HuH-7.5 (cell line): ENCODE results near the gene SEMA6D.

Experiments
- DNase-seq: peaks from one replicate; pipeline ENCODE4 v3.0.0; 2011; ENCODE audit warnings: low spot score

Gene SEMA6D

DNA sequence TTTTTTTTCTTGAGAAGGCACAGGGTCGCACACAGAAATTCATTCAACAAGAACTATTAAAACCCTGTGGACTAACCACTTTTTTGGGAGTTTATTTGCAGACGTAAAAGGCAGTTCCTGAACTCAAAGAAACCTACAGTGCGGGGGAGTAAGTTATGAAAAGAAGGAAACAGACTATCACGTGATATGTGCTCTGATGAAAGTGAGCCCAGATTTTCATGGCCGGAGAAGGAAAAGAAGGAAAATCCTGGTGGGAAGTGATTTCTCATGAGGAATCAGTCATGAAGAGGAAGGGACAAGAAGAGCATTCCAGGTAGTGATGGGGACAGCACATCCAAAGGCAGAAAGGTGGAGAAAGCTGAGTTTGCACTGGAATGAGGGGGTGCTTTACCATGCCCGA lies 26.1 kb downstream of the SEMA6D start:
- no peak for DNase-seq

DNA sequence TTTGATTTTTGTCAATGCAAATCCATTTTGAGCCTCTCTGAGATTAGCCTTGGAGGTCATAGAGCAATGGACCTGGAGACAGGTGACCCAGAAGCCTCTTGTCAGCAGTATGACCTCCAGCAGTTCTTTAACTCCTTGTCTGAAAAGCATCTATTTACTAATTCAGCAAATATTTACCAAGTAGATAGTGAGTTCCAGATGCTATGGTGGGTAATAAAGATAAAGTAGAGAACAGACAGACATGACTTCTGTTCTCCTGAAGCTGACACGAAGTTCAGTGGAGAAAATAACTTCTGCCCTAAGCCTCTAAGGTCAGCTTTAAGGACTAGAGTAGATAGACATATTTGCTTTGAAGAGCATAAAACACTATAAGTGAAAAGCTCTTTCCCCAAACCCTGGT lies 26.6 kb downstream of the SEMA6D start:
- DNase-seq, result no peak

GRCh38 chr15:47744496-47744895 lies 27.2 kb downstream of the SEMA6D start:
- no peak for DNase-seq

DNA sequence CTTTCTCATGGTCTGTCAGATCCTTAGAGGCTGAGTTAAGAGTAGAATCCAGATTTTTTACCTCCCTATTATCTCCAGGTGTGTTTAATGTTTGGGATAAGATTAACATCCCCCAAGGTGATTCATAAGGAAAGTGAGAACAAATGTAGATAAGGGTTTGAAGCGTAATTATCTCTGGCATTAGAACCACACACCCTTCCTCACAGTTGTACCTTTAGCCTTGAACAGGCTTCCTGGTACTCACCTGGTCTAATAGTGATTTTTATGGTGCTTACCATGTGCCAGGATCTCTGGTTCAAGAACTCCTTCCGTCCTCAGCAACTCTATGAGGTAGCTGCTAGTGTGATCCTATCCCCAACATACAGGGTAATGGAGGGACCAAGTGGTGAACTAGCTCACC lies 27.7 kb downstream of the SEMA6D start:
- no peak for DNase-seq

DNA sequence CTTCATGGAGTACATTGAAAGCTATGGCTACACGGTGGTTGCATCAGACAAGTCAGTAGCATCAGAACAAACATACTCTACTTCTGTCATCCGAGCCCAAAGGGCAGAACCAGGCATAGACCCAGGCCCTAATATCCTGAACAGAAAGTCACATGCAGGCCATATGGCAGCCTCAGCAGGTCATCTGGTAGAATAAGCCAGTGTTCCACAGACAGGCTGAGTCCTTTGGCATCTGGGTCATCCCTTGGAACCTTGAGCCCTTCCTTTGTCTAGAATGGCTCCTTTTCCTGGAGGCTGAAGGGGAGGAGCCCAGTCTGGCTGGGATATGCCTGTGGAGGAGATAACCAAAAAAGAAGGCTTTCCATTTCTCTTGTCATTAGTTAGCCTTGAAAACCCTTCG lies 29.2 kb downstream of the SEMA6D start:
- no peak for DNase-seq

- no peak for DNase-seq
Measured at GRCh38 chr15:47750030-47750739, 32.9 kb downstream of the SEMA6D start.

GRCh38 chr15:47750740-47751262 lies 33.5 kb downstream of the SEMA6D start:
- no peak for DNase-seq

- DNase-seq, result no peak
Measured at GRCh38 chr15:47753591-47753990, 36.3 kb downstream of the SEMA6D start.

DNA sequence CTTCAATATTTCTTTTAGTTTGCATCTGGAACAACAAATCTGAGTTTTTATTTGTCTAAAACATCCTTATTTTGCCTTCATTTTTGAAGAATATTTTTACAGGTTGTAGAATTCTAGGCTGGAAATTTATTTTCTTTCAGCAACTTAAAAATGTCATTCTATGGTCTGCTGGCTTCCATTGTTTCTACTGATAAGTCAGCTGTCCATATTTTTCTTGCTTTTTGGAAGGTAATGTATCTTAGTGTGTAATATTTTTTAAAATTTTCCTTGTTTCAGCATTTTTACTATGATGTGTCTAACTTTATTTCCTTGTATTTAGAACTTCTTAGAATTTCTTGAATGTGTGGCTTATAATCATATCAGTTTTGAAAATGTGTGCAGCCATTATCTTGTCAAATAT lies 37.0 kb downstream of the SEMA6D start:
- no peak for DNase-seq

GRCh38 chr15:47755941-47756340 lies 38.6 kb downstream of the SEMA6D start:
- no peak for DNase-seq

- no peak for DNase-seq
Measured at GRCh38 chr15:47756872-47757271, 39.6 kb downstream of the SEMA6D start.

- DNase-seq, result no peak
Measured at GRCh38 chr15:47757331-47757730, 40.0 kb downstream of the SEMA6D start.

DNA sequence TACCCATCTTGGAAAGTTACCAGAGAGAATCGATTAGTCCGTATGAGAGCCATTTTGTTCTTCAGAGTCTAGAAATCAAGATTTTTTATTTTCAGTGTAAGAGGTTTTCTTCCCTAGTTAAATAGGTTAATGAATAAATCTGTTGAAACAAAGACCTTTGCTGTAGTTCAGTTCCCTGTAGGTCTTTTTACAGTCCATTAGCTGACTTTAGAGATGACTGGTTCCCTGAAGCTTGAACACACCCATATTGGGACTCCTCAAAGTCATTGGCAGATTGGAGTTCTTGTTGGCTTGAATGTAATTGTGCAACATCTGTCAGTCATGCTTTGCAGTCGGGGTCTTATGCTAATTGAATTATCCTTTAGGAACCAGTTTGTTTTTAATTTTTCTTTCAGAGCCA lies 45.3 kb downstream of the SEMA6D start:
- no peak for DNase-seq

GRCh38 chr15:47764666-47765065 lies 47.4 kb downstream of the SEMA6D start:
- no peak for DNase-seq

- DNase-seq, result no peak
Measured at GRCh38 chr15:47766406-47766805, 49.1 kb downstream of the SEMA6D start.

DNA sequence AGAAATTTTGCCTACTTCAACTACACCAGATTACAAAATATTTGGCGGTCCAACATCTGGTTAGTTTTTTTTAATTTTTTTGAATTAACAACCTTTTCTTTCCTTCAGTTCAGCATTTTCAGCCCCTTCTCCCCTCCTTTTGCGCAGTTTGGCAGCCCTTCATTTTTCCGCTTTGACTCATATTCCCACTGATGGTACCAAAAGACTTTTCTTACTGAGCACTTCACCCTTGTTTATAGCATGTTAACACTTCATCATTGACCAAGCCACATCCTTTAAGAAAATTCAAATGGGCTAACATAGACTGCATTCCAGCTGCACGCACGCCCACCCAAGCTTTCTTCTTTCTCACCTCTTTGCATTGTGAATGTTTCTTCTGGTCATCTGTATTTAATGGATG lies 49.7 kb downstream of the SEMA6D start:
- no peak for DNase-seq

DNA sequence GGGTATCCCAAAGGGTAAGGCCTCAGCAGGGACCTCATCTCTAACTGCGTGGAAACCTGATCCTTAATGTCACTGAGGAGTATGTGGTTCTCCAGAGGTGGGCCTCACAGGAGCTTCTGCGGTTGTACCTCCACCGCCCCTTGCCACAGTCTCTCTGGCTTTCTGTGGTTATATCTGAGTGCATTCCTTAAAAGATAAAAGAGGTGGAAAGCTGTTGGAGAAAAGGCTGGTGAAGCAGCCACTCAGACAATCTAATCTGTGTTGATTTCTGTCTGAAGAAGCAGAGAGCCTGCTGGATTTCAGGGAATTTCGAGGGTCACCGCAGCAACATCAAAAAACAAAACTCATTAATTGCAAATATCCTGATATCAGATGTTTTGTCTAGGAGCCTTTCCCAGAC lies 51.4 kb downstream of the SEMA6D start:
- DNase-seq, result no peak

DNA sequence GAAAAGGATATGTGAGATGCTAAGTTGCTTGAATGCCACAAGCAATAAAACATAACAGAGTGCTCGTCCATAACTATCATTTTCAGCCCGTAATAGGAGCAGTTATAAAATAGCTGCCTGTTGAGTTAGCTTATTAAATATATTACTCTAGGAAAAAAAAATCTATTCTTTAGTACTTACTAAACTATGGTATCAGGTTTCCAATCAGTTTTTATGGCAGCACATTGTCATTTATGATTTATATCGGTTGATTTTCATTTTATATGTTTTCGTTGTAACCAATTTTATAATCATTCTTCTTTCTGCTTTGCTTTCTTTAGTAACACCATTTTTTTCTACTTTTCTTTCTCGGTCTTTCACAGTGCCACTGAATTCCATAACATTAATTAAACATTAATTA lies 51.9 kb downstream of the SEMA6D start:
- DNase-seq, result no peak

DNA sequence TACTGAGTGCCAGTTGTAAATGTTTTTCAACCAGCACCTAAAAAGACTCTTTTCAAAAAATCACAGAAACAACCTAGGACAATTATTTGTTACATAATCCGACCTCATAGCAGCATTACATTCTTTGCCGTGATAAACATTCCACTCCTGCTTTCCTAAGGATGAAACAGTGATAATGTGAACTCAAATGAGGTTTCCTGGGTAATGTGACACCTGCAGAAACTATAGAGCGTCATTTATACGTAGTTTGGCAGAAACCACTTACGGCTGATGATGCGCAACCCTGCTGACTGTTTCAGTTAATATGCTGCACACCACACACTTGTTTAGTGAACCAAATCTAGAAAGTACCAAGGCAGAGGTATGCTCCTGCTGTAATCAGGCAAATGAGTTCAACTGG lies 55.8 kb downstream of the SEMA6D start:
- DNase-seq, result no peak

DNA sequence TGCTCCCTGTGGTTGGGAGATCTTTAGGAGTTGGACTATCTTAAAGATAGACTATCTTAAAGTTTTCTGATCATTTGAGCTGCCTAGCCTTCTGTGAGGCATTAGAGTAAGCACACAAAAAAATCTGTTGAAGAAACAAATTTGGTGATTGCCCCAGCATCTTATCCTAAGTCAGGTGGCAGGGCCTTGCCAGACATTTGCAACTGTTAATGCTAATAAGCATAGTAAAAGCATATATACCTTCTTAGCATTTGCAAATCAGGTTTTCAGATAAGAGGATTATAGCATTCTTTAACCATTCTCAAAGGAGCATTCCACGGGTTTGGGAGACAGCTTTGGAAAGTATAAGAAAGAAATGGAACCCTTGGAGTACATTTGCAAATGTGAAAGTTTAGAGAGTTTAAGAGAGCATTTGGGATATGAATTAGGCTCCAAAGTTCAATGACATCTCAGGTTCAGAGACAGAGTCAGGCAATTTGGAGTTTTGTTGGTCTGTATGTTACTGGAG lies 61.0 kb downstream of the SEMA6D start:
- no peak for DNase-seq

DNA sequence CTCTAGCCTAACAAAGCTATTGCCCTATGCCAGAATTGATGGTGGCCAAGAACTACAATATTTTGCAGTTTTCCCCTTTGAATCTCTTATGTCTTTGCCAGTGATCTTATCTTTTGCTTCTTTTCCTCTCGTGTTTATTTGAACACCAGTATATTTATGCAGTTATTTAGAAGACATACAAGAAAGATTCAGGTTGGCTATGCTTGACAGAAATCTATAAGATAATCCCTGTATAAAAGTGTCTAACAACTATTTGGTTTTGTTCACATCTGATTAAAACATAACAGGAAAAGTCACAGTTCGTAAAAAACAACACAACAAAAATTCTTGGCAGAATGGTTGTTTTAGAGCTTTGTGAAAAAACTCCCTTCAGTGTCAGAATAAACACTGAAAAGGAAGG lies 63.7 kb downstream of the SEMA6D start:
- no peak for DNase-seq

GRCh38 chr15:47781527-47781926 lies 64.2 kb downstream of the SEMA6D start:
- no peak for DNase-seq

DNA sequence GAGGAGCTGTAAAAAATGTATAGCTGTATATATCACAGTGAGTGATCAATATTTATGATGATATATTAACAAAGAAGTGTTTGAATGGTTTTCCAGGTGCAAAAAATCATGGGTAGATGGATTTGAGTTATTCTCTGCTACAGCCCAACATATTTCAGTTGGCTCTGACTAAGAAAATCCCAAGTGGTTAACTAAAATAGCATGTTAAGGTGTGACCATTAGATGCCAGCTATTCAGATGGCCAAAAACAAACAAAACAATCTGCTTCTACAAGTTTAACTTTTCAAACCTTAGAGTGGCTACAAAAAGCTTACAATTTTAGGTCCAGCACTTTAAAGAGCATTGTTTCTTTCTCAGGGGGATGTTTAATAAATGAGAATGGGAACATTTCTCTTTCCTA lies 67.5 kb downstream of the SEMA6D start:
- DNase-seq, result no peak

- DNase-seq, result no peak
Measured at GRCh38 chr15:47786371-47786770, 69.1 kb downstream of the SEMA6D start.
